GM19455 (cell line): ENCODE data around the gene PADI3.

Source experiments
- ATAC-seq: cut with Tn5 transposase; IDR thresholded peaks from one replicate; pipeline ENCODE4 v1.9.1; 2021; ENCODE audit not compliant: unreplicated experiment

PADI3 gene

DNA sequence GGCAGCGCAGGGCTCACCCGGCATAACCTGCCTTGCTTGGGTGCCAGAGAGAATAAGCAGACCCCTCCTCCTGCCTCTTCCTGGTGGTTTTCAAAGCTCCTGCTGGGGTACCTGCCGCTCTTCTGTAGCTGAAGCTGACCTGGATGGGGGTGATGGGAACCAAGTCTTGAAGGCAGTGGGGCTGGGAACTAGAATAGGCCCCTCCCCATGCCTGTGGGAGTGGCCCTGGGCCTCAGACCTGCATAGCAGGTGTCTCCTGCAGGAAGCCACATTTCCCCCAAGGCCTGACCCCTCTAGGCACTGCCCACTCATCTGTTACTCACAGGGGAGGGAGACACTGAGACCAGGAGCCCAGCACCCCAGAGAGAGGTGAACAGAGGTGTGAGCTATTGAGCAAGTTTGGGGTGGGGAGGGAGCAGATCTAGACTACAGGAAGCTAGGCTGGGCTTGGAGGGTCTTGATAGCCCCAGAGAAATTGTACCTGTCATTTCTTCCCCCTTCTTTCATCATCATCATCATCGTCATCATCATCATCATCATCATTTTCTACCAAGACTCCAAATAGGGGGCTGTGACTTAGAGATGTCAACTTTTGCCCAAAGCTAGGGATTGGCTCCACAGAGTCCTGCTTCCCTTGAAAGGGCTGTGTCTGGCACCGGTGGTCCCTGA is 33.9 kb upstream of the PADI3 start:
- no peak for ATAC-seq

DNA sequence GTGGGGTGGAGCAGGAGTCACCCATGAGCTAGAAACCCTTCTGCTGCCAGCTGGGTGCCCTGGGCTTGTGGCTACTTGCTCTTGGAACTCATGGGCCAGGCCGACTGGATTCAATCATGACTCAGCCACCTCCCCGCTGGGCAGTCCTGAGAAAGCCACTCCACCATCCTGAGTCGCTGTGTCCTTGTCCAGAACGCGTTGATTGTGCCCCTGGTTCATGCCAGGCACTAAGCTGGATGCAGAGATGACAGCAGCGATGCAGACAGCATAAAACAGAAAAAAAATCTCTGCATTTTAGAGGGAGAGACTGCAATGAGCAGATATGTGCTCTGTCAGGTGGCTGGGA is 33.4 kb upstream of the PADI3 start:
- no peak for ATAC-seq

- ATAC-seq, result no peak
Observed at GRCh38 chr1:17216078-17216477, 32.8 kb upstream of the PADI3 start.

- no peak for ATAC-seq
Observed at GRCh38 chr1:17217607-17218006, 31.3 kb upstream of the PADI3 start.

GRCh38 chr1:17218939-17219338 is 30.0 kb upstream of the PADI3 start:
- no peak for ATAC-seq

DNA sequence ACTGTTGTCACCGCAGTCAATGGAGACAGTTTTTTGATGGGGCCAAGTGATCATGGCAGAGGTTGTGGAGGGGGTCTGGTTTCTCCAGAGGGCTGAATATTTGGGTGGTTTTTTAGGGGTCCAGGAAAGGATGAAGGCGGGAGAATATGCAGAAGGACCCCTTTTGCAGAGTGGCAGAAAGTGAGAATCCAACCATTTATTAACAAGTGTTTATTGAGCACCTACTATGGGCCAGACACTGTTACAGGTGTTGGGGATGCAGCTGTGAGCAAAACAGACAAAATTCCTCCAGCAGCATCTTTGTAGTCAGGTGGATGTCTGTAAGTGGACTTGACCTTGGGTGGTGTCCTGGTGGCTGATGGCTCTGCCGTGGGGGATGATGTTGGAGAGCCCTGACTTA is 28.6 kb upstream of the PADI3 start:
- no peak for ATAC-seq

- ATAC-seq, result no peak
Observed at GRCh38 chr1:17222557-17222956, 26.3 kb upstream of the PADI3 start.

- no peak for ATAC-seq
Observed at GRCh38 chr1:17224434-17224833, 24.5 kb upstream of the PADI3 start.

- ATAC-seq, result no peak
Observed at GRCh38 chr1:17225140-17225539, 23.8 kb upstream of the PADI3 start.

- no peak for ATAC-seq
Observed at GRCh38 chr1:17227358-17227915, 21.5 kb upstream of the PADI3 start.

DNA sequence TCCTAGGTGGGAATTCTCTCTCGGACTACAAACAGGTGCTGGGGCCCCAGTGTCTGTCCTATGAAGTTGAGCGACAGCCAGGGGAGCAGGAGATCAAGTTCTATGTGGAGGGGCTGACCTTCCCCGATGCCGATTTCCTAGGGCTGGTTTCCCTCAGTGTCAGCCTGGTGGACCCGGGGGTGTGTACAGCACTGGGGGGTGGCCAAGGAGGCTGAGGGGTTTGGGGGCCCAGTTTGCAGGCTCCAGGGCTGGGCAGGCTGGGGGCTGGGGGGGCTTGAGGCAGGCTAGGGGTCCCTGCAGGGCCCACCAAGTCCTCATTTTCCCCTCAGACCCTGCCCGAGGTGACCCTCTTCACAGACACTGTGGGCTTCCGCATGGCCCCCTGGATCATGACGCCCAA is 20.3 kb upstream of the PADI3 start:
- no peak for ATAC-seq

- no peak for ATAC-seq
Observed at GRCh38 chr1:17229379-17229778, 19.5 kb upstream of the PADI3 start.

GRCh38 chr1:17230106-17230505 is 18.8 kb upstream of the PADI3 start:
- ATAC-seq, result no peak

DNA sequence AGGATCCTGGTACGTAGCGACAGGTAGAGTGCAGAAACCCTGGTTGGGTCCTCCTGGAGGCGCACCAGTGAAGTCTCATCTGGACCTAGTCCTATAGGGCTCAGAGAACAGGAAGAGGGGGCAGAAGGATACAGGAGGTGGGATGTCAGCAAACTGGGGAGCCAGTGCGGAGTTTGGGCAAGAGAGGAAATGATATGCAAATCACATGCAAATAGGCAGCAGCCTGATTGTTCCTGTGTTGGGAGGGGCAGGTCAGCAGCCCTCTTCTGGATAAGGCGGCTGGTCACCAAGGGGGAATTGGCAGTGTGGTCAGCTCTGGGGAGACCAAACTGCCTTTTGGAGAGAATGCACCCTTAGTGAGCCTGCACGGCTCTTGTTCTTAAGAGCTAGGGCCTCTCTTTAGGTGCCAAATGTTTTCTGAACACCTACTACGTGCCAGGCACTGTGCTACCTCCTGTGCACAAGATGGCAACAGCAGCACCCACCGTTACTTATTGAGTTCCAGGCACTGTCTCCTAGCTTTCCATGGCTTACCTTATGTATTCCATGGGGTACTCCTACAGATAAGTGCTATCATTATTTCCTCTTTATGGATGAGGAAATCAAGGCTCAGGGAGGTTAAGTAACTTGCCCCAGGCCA is 18.1 kb upstream of the PADI3 start:
- ATAC-seq, result no peak

DNA sequence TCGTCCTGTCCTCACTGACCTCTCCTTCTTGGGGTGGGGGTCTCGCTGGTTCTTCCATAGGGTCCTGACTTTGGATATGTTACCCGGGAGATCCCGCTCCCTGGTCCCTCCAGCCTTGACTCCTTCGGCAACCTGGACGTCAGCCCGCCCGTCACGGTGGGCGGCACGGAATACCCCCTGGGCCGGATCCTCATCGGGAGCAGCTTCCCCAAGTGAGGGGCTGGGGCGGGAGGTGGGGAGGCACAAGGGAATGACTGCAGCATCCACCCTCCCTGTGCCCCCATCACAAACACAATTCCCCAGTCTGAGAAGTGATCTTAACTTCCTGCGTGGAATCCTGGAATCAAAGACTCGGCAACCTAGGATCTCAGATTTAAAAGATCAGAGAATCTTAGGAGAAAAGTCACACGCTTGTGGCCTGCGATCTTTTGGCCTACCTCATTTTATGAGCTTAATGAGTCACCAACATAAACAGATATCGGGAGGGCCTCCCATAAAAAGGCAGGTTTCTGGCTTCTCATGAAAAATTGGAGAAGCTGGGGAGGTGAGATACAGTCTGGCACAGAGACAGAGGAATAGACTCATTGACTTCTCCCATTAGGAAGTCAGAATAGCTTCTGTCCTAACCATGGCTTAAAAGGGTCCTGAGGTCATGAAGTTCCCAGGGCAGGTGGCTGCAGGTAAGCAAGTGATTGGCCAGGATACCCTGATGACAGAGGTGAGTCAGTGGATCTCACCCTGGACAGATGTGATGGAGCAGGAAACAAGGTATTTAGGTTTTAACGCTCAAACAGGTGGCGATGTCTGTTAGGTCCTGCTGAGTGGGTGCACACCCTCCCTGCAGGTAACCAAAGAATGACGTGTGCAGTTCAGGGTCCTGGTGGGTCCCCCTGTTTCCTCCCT is 15.9 kb upstream of the PADI3 start:
- ATAC-seq, result no peak

DNA sequence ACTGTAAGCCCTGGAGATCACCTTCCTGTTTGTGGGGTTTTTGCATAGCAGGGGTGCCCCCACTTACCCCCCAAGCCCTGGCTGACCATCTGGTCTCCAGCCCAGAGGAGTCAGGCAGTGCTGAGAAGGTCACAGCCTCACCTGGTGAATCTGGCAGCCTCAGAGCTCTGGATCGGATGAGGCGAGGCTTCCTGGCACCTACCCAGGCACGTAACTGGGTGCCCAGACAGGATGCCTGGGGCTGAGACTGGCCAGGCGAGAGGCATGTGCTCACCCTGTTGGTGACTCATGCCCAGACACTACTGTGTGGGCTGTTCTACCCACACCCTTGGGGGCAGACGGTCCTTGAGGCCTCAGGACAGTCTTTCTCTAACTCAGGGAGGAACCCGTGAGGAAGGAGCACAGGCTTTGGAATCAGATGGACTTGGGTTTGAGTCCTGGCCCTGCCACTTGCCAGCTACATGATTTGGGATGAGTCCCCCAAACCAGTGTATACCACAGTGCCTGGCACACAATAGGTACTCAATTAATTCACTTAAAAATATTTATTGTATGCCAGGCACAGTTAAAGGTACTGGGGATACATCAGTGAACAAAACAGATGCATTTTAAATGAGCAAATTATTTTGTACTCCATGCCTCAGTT is 15.1 kb upstream of the PADI3 start:
- ATAC-seq, result no peak

GRCh38 chr1:17234405-17234804 is 14.5 kb upstream of the PADI3 start:
- no peak for ATAC-seq

GRCh38 chr1:17235135-17235885 is 13.6 kb upstream of the PADI3 start:
- no peak for ATAC-seq

DNA sequence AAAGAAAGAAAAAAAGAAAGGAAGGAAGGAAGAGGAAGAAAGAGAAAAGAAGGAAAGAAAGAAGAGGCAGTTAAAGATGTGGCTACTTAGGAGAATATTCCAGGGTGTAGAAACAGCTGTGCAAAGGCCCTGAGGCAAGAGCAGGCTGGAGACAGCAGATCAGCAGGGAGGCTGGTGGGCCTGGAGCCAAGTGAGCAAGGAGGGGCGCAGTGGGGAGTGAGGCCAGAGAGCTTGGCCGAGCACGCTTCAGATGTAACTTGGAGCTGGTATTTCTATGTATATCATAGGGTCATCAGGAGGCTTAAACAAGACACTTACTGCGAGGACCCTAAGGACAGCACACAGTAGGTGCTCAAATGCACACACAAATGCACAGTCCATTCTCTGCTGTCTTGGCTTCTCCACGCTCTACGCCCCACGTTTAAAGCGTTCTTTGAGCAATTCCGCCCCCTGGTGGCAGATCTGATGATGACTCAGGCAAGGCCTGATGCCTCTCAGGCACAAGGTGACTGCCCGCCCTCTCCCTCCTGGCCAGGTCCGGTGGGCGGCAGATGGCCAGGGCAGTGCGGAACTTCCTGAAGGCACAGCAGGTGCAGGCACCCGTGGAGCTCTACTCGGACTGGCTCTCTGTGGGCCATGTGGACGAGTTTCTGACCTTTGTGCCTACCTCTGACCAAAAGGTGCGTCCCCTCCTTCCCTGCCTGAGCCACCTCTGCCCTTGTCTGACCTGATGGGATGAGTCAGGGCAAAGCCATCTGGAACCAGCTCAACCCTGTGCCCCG is 11.9 kb upstream of the PADI3 start:
- no peak for ATAC-seq

GRCh38 chr1:17237561-17237903 is 11.4 kb upstream of the PADI3 start:
- no peak for ATAC-seq
